Globus pallidus (tissue), 1 donor: Measurements from ENCODE around the gene C1orf226.

Experiments used
- DNase-seq: peaks from one replicate; pipeline ENCODE4 v3.0.0-alpha.2; 2015; ENCODE audit warnings: low spot score

Gene C1orf226

GRCh38 chr1:162385280-162385623, 3.7 kb downstream of the C1orf226 start:
- DNase-seq, result no peak

DNA sequence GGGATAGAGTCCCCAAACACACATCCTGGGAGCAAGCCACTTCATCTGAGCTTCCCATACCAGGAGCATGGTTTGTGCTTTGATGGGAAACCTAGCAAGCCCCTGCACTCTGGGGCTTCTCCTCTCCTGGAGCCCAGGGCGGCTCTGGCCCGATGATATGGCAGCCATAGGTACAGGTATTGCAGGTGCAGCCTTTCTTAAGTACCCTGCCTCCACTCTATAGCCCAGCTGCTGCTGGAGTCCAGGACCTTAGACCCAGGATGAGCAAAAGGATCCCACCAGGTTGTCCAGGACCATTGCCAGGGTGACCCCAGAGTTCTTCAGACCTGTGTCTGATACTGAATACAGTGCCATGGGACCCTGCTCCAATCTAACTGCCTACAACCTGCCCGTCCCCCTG, 4.2 kb downstream of the C1orf226 start:
- no peak for DNase-seq

GRCh38 chr1:162386292-162387225, 5.0 kb downstream of the C1orf226 start:
- no peak for DNase-seq

DNA sequence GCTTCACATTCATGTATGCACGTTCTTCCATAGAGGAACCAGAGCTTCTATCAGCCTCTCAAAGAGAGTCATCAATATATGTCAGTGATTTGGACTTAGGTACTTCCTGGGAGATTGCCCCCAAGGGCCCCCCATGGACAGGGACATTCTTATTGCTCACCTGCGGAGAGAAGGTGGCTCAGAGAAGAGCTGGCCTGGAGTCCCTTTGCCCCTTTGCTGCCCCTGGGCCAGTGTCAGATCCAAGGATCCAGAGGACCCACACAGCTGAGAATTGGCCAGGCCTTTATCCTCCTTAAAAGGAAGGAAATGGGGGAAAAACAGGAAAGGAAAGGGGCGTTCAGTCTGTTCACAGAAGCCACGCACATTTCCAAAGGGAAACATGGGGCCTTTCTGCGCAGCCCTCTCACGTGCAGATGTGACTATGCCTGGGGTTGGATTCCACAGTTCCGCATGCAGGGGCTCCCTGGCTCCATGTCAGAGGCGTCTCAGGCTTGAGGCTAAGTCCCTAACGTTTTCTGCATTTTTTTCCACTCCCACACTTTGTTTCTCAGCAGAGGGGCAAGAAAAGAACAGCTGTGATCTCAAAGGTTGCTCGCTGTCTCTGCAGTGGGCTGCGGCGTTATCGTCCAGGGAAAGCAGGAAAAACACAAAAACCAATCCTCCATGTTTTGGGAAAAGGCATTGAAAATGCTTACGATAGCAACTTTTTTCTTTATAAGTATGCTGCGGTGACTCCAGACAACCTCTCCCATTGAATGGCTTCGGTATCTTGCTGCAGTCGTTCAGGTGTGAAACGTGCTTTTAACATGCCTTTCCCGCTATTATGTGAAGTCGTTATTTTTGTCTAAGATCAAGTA, 5.9 kb downstream of the C1orf226 start:
- DNase-seq, result no peak

DNA sequence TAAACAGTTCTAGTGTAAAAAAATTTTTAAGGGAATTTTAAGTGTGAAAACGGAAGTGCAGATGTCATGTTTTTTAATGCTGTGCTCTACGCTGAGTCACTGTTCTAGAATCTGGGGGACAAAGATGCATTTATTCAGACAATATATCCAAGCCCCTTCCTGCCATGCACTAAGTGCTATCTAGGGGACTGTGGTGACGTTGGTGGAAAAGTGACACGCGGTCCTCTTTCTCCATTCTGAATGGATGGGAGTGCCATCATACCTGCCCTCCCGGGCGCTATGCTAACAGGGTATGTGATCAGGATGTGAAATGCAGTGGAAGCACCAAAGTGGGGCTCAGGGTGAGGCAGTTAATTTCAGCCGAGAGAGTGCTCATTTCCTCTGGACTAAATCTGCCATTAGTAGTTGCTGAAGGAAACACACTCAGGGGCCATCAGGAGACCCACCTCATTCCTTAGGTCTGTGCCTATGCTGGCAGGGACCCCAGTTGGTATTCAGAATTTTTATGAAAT, 6.6 kb downstream of the C1orf226 start:
- no peak for DNase-seq

GRCh38 chr1:162388615-162389014, 7.1 kb downstream of the C1orf226 start:
- DNase-seq, result no peak

DNA sequence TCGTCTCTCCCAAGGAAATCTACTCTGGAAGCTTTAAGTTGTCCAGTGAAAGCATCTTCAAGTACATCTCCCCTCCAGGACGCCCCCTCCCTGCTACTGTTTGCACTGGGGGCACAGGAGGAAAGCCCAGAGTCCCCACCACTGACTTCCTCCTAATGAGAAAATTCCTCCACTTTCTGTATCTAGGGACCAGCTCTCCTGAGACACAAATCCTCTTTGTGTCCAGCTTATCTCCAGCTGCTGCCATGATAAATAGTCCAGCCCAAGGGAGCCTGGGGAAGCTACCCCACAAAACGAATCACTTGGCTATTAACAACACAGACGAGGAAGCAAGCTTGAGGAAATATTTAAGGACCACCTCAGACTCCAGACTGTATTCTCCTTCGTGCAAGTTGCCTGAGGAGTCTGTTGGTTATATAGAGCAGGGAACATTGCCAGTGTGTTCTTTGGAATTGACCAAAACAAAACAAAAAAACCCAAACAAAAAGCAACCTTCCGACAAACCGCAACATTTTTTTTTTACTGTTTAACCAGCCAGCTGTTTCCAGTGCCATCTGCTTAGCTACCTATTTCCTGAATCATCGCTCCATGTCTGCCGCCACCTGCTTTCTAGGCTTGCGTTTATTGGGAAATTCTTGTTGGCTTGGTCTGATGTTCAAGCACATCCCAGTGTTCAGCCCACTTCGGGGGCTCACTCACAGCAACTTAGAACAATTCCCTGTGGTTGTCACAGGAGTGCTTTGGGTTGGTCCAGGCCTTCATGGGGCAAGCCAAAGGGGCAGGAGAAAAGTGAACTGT, 7.7 kb downstream of the C1orf226 start:
- no peak for DNase-seq

DNA sequence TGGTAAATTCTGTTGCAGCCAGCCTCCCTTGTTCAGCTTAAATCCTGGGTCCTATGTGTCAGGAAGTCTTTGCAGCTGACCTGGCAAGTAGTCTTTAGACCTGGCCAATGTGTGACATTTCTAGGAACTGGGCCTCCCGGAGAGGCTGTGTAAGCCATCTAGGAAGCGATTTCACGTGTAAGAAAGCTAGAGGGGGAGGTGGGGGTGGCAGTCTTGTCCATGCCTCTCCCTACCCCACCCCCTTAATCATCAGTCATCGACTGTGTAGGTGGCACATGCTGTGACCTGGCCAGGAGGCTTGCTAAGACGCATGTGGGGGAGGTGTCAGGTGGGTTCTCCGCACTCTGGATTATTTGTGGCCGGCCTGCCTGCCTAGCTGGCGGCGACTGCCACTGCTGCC, 8.4 kb downstream of the C1orf226 start:
- DNase-seq, result no peak

- no peak for DNase-seq
Measured at GRCh38 chr1:162390396-162391185, 9.1 kb downstream of the C1orf226 start.

DNA sequence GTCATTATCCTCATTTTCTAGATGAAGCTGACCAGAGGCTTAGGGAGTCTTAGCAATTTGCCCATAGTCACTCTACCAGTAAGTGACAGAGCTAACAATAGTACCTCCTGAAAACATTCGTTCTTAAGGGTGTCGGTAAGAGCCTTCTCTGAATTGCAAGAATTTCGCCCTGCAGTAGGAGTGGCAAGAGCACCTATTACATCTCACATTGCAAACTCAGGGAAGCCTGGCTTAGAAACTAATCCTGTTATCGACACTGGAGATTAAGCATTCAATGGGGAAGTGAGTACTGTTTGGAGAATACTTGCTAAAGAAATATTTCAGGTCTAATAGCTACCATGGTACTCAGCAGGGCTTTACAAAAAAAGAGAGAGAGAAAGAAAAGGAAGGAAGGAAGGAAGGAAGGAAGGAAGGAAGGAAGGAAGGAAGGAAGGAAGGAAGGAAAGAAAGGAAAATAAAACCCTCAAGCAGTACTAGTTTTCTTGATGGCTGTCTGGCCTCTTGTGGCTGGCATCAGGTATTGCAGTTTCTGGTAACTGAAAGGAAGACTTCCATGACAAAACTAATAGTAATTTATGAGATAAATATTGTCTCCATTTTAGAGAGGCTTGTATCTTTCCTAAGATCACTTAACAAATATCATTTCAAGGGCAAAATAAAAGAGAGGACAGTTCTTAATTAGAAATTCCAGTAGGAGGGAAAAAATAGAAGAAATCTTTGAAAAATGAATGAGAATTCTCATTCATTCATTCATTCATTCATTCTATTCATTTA, 10.4 kb downstream of the C1orf226 start:
- peak; percentile 29 for DNase-seq

DNA sequence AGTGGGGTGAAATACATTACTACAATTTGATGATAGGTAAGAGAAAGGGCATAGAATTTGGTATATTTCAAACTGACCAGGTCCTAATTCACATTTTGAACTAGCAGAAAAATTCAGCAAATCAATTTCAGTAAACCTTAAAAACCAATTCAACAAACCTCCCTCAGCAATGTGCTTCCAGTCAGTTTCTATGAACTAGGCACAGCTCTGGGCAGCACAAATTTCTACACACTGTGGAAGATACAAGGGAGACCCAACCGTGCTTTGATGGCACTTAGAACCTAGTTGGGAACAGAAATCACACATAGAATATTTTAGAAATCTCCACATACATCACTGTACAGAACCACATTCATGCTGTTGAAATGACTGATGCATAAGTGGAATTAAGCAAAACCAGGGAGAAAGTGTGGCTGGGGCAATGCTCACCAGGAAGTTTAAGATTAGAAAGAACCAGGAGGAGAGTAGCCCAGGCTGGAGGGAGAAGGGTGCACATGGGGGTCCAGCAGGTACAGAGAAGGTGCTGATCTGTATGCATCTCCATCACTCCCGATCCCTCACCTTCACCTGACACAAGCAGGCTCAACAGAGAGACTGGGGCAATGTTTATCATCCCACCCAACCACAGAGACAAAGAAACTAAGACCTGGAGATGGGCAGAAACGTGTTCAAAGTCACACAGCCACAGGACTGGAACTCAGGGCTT, 14.8 kb downstream of the C1orf226 start:
- DNase-seq, result no peak

DNA sequence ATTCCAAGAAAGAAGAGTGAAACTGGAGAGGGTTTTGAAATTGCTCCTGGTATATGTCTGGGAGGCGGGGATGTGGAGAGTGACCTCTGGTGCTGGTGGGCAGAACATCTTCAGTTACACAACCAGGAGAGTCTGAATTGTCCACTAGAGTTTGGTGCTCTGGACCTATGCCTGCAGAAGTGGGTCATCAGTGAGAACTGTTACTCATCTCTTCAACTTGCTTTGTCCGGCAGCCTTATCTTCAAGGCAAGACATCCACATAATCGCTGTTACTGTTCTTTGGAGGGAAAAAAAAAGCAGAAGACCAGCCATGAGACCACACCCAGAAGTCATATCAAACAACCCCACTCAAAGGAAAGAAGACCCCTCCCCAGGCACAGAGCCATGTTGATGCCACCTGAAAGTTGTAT, 15.5 kb downstream of the C1orf226 start:
- DNase-seq, result no peak

- no peak for DNase-seq
Measured at GRCh38 chr1:162397943-162398560, 16.5 kb downstream of the C1orf226 start.

DNA sequence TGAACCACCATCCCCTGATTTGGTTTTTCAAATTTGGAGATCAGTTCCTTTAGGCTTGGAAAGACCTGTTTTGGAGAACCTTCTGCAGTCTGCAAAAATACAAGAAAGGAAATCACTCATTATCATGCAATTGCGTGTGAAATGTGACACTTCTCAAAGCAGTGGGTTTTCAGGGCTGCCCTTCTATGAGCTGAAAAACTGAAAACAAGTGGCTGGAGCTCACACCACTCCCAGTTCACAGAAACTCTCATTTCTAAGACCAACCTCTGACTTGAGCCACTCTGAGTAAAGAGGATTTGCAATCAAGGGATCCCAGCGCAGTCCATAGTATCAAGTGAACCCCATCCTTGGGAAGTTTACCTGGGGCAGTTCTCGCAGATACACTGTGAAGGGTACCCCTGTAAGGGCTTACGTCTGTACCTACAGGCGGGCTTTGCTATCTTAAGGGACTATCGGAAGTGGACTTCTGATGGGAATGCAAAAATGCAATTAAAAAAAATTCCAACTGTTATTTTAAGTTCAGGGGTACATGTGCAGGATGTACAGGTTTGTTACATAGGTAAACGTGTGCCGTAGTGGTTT, 17.6 kb downstream of the C1orf226 start:
- DNase-seq, result no peak

GRCh38 chr1:162400790-162401355, 19.3 kb downstream of the C1orf226 start:
- DNase-seq, result no peak

- no peak for DNase-seq
Measured at GRCh38 chr1:162404550-162405160, 23.1 kb downstream of the C1orf226 start.

GRCh38 chr1:162405800-162406199, 24.3 kb downstream of the C1orf226 start:
- DNase-seq, result no peak

GRCh38 chr1:162406811-162407210, 25.3 kb downstream of the C1orf226 start:
- DNase-seq, result no peak
